GM10248 (cell line): ENCODE results near the gene EHMT2.
"Not testable (repeated sequence)": the region's sequence is repeated elsewhere in the genome, so short reads cannot be mapped to it uniquely, and the experiment has no call there.

Experiments used
- CTCF ChIA-PET: fragments of 300-600 bp; sonication (Branson Sonifier 250); formaldehyde crosslinking; extraction: SDS; loops from one replicate; lab custom pipeline; 2021; ENCODE audit warnings: antibody characterized with exemption; lab: Yijun Ruan, JAX
- POLR2A ChIA-PET: fragments of 350-650 bp; sonication (Branson Sonifier 250); formaldehyde crosslinking; extraction: SDS; loops from one replicate; lab custom pipeline; 2020; ENCODE audit warnings: antibody characterized with exemption; lab: Yijun Ruan, JAX
- DNase-seq: peaks from one replicate; pipeline ENCODE4 v3.0.0; 2012; ENCODE audit errors: extremely low spot score
- CTCF ChIP-seq: IDR thresholded peaks from 2 replicates; pipeline ENCODE4 v1.5.1; 2012; ENCODE audit warnings: mild to moderate bottlenecking, low read depth; ENCODE audit errors: extremely low read depth, missing control alignments, control extremely low read depth

The EHMT2 gene

GRCh38 chr6:31851485-31851832 is 46.0 kb downstream of the EHMT2 start:
- DNase-seq = no peak
- TF ChIP-seq CTCF = no peak
- POLR2A ChIA-PET = interaction anchor here (0.7 to 1.2 kb wide), 3 partner anchors 11 to 35 kb away, joined by 3 to 6 read pairs (median 5); partner anchors contain the start of gene NEU1
- CTCF ChIA-PET = interaction anchor here (1.8 kb wide), 1 partner anchor 11 kb away, joined by 4 read pairs; the partner anchor contains the start of gene NEU1

GRCh38 chr6:31850765-31851484 is 46.6 kb downstream of the EHMT2 start:
- CTCF ChIA-PET = interaction anchor here (1.8 kb wide), 1 partner anchor 12 kb away, joined by 4 read pairs; the partner anchor contains the start of gene NEU1
- TF ChIP-seq CTCF = no peak
- DNase-seq = no peak
- POLR2A ChIA-PET = interaction anchor here (0.7 to 0.9 kb wide), 2 partner anchors 12 to 36 kb away, joined by 3 to 5 read pairs; partner anchors contain the start of gene NEU1

GRCh38 chr6:31847276-31847978 is 50.1 kb downstream of the EHMT2 start:
- POLR2A ChIA-PET = interaction anchor here (1.2 kb wide), 1 partner anchor 9 kb away, joined by 3 read pairs; no protein-coding TSS in a partner anchor
- TF ChIP-seq CTCF = no peak
- CTCF ChIA-PET = interaction anchor here (1.2 kb wide), 1 partner anchor 10 kb away, joined by 4 read pairs; no protein-coding TSS in a partner anchor
- no peak for DNase-seq

- DNase-seq = no peak
- ChIA-PET CTCF (interaction anchor here (0.9 to 1.8 kb wide), 3 partner anchors 15 to 75 kb away, joined by 3 read pairs; no protein-coding TSS in a partner anchor), POLR2A (interaction anchor here (1.5 kb wide), 1 partner anchor 17 kb away, joined by 5 read pairs; the partner anchor contains the start of gene HSPA1B)
- TF ChIP-seq CTCF = no peak
Observed at GRCh38 chr6:31844507-31844906, 53.0 kb downstream of the EHMT2 start.

GRCh38 chr6:31842053-31842452 is 55.4 kb downstream of the EHMT2 start:
- no peak for TF ChIP-seq CTCF
- no peak for DNase-seq
- CTCF ChIA-PET = no interaction called here
- POLR2A ChIA-PET = no interaction called here

- ChIA-PET POLR2A (interaction anchor here (0.7 to 2.7 kb wide), 3 partner anchors 20 to 188 kb away, joined by 3 to 10 read pairs (median 4); partner anchors contain the start of gene NEU1), CTCF (interaction anchor here (1.3 to 2.2 kb wide), 3 partner anchors 9 to 70 kb away, joined by 5 read pairs; partner anchors contain the start of gene VARS1)
- DNase-seq = not testable (repeated sequence)
Observed at GRCh38 chr6:31839779-31840126, 57.7 kb downstream of the EHMT2 start.
